OCI-LY1 (cell line): ENCODE results near the gene MIER1.

ENCODE experiments used
- CTCF ChIP-seq: fragments of 200-600 bp; sonication (generic), shearing (Covaris generic); IDR thresholded peaks from 2 replicates; pipeline ENCODE4 v1.5.1; 2017; ENCODE audit warnings: mild to moderate bottlenecking, antibody characterized with exemption, low read length, moderate library complexity, mixed read lengths
- EZH2 ChIP-seq: fragments of 200-600 bp; sonication (generic), shearing (Covaris generic); IDR thresholded peaks from 2 replicates; pipeline ENCODE4 v1.8.0; 2017; ENCODE audit warnings: borderline replicate concordance, mixed run types, mild to moderate bottlenecking, antibody characterized with exemption, low read length, moderate library complexity, mixed read lengths

- TF ChIP-seq CTCF (no peak), EZH2 (no peak)
Measured at GRCh38 chr1:66968574-66968973, 43.8 kb downstream of the MIER1 start.
